ENCODE data around the gene ZKSCAN1.
"Not testable (repeated sequence)": the region's sequence is repeated elsewhere in the genome, so short reads cannot be mapped to it uniquely, and the experiment has no call there.

Gene ZKSCAN1

DNA sequence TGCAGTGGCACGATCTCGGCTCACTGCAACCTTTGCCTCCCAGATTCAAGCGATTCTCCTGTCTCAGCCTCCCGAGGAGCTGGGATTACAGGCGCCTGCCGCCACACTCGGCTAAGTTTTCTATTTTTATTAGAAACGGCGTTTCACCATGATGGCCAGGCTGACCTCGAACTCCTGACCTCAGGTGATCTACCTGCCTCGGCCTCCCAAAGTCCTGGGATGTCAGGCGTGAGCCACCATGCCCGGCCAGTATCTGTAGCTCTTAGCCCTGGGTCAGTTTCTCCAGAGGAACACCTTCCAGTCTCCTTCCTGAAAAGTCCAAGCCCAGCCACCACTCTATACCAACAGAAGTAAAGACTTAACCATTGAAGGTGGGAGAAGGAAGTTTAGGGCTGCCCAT, 15.2 kb upstream of the ZKSCAN1 start:
- in situ Hi-C loops (cut with MboI; ENCODE audit: low sequenced_read_pairs): no loop called here

DNA sequence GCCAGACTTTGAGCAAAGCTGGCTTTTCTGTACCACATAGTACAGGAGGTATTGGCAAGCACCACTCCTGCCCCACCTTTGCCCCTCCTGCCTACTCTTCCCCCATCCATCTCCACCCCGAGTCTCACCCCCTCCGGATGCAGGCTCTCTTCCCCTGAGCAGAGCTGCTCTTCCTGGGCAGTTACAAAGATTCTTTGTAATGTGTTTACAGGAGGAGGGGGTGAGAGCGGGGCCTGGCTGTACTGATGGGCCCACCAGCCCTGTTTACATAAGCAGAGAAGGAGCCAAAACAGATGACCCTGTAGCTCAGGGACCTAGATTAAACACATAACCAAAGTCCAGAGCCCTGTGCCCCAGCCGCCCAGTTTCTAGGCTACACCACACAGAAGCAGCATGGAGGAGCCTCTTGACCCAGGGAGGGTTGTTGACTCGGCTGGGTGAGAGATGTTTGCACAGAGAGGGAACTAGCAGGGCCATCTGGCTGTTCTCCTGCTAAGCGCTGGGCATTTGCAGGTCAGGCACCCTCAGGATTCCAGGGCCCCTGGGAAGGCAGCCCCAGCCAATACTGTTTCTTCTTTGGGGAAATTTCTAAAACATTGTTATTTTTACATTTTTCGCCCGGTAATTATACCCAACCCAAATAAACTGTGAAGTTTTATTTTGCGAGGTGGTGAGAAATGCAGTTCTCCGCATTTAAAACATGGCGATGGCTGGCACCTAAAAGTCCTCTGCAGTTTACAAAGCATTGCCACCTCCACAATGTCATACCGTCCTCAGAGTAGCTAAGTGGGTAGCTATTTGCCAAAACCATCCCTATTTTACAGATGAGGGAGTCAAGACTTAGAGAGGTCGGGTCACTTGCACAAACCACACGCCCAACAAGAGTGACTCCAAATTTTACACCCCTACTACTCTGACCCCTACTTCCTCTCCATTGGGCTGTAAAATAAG, 11.4 kb upstream of the ZKSCAN1 start:
- in situ Hi-C loops (cut with MboI; ENCODE audit: low sequenced_read_pairs): no loop called here

DNA sequence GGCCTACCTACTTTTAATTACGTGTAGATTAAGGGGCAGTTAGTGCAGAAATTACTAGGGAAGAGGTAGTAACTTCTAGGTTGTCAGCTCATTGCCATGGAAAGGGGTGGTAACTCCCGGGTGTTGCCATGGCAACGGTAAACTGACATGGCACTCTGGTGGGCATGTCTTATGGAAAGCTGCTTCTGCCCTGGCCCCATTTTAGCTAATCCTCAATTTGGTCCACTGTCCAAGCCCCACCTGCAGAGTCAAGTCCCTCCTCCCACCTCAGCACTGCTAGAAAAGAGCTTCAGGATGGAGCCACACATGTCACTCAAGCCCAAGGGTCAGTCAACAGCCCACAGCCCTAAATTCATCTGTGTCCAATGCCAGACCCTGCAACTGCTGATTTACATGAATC, 7.5 kb upstream of the ZKSCAN1 start:
- in situ Hi-C loops (cut with MboI; ENCODE audit: low sequenced_read_pairs): no loop called here

DNA sequence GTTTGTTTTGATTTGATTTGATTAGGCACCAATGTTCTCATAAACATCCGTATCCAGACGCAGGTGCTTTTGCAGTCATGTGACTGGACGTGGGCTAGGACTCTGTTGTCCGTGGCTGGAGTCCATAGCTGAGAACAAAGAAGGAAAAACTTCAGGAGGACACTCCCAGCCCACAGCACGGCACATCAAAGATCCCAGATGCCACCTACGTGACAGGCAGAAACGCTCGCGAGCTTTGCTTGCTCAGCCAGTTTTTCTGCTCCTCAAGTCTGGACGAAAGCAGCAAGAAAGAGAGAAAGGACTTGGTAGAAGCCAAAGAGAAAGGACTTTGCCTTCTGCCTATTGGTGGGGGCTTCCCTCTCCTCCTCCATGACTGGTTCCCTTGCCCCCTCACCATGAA, 6.9 kb upstream of the ZKSCAN1 start:
- in situ Hi-C loops (cut with MboI; ENCODE audit: low sequenced_read_pairs): no loop called here

DNA sequence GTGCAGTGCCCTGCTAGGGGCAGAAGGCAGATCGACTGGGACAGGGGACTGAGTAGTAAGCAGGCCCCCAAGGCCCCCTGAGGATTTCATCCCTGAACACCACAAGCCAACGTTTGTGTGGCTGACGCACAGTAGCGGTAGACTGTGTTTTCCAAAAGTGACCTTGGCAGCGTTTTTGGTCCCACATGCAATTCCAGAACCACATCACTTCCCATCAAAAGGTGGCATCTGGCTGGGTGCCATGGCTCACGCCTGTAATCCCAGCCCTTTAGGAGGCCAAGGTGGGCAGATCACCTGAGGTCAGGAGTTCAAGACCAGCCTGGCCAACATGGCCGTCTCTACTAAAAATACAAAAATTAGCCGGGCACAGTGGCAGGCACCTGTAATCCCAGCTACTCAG, 5.4 kb upstream of the ZKSCAN1 start:
- in situ Hi-C loops (cut with MboI; ENCODE audit: low sequenced_read_pairs): not testable (repeated sequence)

DNA sequence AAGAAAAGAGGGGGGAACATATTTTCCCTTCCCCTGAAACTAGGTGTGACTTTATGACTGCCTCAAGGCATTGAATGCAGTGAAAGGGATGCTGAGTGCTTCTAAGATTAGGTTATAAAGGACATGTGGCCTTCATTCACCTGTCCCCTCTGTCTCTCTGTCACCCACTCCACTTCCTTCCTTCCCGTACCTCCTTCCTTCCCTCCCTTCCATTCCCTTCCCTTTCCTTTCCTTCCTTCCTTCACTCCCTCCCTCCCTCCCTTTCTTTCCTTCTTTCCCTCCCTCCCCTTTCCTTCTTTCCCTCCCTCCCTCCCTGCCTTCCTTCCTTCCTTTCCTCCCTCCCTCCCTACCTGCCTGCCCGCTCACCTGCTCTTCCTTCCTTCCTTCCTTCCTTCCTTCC, 4.5 kb upstream of the ZKSCAN1 start:
- in situ Hi-C loops (cut with MboI; ENCODE audit: low sequenced_read_pairs): no loop called here

DNA sequence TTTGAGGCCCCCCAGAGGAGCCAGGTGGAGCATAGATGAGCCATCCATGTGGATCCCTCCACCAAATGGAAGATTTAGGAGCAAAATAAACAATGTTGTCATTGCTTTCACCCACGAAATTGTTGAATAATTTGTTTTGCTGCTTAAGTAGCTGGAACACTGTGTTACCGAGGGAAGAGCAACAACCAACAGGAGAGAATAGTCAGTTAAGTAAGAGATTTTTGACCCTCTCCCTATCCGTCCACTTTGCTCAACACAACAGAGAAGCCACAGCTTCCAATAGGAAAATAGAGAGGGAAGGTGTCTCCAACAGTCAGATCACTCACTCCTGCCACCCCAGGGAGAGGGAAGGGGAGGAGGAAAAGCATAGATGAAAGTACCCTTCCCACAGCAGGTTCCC, 3.9 kb upstream of the ZKSCAN1 start:
- in situ Hi-C loops (cut with MboI; ENCODE audit: low sequenced_read_pairs): no loop called here

DNA sequence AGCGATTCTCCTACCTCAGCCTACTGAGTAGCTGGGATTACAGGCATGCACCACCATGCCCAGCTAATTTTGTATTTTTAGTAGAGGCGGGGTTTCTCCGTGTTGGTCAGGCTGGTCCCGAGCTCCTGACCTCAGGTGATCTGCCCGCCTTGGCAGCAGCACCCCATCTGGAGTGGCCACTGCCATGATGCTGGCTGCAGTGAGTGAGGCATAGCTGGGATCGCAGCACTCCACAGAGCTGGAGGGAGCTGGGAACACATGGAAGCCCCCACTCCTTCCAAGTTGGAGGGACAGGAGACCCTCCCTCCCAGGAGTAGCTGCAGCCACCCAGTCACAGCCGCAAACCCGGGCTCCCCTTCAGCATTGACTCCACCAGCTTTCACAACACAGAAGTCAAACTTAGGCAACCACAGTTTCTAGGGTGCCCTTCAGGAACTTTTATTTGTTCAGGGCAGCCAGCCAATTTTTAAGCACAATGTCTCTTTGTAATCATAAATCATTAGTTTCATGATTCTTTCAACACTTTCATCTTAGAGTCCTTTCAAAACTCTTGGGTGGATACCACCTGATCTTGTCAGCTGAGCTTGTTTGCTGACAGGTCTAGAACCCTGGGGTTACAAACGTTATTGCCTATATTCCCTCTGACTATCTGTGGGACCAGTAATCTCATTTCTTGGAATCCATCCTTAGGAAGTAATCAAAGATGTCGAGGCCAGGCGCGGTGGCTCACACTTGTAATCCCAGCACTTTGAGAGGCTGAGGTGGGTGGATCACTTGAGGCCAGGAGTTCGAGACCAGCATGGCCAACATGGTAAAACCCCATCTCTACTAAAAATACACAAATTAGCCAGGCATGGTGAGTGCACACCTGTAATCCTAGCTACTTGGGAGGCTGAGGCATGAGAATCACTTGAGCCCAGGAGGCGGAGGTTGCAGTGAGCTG, 2.7 kb upstream of the ZKSCAN1 start:
- in situ Hi-C loops (cut with MboI; ENCODE audit: low sequenced_read_pairs): not testable (repeated sequence)

DNA sequence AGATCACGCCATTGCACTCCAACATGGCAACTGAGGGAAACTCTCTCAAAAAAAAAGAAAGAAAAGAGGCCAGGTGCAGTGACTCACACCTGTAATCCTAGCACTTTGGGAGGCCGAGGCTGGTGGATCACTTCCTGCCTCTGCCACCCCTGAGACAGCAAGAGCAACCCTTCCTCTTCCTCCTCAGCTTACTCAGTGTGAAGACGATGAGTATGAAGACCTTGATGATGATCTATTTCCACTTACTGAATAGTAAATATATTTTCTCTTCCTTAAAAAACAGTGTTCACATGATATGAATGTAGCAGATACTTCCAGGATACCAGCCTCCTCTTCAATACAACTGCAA, 2.1 kb upstream of the ZKSCAN1 start:
- in situ Hi-C loops (cut with MboI; ENCODE audit: low sequenced_read_pairs): no loop called here

DNA sequence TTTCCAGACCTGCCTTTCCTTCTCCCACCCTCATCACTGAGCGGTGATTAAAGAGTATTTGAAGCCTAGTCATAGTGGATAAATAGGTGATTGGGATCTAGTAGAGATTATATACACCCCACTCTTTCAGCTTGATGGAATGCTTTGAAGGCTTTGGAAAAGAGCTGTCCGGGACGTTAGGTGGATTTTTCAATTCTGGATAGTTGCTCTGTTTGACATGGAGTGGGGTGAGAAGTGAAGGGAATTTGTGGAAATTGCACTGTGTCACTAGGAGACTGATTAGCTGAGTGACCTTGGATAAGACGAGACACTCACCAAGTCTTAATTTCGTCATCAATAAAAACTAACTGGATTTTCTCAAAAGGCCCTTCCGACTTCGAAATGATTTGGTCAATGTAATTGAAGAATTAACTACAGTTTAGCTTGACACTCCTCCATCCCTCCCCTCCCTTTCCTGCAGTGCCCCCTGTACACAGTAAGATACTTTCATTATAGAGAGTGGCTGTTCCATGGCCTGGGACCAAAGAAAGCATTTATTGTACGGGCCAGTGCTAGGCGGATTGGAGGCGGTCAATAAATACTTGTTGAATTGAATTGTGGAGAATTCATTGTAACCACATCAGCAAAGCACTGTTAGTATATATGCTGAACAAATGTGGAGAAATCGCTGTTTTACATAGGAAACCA, 962 bp downstream of the ZKSCAN1 start:
- in situ Hi-C loops (cut with MboI; ENCODE audit: low sequenced_read_pairs): no loop called here

DNA sequence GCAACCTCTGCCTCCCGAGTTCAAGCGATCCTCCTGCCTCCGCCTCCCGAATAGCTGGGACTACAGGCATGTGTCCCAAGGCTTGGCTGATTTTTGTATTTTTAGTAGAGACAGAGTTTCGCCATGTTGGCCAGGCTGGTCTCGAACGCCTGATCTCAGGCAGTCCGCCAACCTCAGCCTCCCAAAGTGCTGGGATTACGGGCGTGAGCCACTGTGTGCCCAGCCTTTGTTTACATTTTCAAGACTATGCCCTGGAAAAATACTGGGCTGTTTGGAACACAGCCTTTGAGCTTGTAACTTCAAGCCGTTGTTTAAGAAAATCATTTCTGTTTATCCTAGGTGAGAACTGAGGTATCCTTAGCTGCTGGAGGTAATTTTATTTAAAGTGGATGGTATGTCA, 1.9 kb downstream of the ZKSCAN1 start:
- in situ Hi-C loops (cut with MboI; ENCODE audit: low sequenced_read_pairs): no loop called here

DNA sequence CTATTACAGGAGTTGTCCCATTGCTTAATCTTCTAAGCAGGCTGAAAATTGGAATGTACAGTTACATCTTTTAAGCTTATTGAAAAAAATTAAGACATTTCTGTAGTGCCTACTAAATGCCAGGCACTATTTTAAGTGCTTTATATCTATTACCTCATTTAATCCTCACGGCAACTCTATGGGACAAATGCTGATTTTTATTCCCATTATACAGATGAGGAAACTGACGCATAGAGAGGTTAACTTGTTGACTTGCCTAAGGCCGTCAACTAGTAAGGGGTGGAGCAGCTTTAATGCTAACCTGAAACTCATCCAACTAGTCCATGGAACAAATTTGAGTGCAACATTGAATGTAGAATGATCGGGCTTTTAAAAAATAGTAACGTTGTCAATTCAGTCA, 2.5 kb downstream of the ZKSCAN1 start:
- in situ Hi-C loops (cut with MboI; ENCODE audit: low sequenced_read_pairs): no loop called here

DNA sequence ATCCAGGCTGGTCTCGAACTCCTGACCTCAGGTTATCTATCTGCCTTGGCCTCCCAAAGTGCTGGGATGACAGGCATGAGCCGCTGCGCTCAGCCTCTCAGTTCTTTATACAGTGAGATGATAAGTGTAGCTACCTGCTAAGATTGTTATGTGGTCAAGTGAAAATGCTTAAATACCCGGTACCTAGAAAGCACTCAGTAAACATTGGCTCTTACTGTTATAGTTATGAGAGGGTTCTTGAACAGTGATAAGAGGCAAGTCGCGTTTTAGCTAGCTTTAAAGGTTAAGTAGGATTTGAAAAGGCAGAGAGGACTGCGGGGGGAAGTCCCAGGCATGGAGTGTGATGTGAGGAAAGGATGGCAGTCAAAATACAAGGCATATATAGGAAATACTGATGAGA, 4.5 kb downstream of the ZKSCAN1 start:
- in situ Hi-C loops (cut with MboI; ENCODE audit: low sequenced_read_pairs): no loop called here

DNA sequence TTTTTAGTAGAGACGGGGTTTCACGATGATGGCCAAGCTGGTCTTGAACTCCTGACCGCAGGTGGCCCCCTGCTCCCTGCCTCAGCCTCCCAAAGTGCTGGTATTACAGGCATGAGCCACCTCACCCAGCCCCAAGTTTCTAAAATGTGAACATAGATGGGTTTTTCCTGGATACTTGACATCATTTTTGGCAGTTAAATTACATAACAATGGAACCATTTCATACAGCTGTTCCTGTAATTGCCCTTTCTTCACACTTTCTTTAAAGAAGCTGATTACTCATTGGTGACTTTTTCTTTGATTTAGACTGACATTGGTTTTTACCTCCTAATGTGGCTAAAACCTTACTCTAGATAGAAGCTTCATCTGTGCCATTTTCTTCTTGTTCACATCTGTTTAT, 5.9 kb downstream of the ZKSCAN1 start:
- in situ Hi-C loops (cut with MboI; ENCODE audit: low sequenced_read_pairs): no loop called here

DNA sequence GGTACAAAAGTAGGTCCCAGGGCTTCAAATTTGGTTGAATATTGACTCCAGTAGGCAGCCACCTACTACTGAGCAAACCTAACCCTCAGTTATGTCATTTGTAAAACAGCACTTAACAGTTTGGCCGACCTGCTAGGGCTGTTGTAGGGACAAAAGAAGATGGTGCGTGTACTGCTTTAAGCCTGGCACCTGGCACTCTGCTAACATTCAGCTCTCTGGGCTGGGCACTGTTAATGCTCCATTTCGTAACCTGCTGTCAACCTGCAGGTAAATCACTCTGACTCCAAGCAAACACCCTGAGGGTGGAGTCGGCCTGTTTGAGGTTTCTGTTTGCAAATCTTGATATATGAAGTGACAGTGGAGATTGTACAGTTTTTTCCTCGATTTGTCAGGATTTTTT, 7.2 kb downstream of the ZKSCAN1 start:
- in situ Hi-C loops (cut with MboI; ENCODE audit: low sequenced_read_pairs): no loop called here

DNA sequence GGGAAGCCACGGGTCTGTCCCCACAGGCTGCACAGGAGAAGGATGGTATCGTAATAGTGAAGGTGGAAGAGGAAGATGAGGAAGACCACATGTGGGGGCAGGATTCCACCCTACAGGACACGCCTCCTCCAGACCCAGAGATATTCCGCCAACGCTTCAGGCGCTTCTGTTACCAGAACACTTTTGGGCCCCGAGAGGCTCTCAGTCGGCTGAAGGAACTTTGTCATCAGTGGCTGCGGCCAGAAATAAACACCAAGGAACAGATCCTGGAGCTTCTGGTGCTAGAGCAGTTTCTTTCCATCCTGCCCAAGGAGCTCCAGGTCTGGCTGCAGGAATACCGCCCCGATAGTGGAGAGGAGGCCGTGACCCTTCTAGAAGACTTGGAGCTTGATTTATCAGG, 8.1 kb downstream of the ZKSCAN1 start:
- in situ Hi-C loops (cut with MboI; ENCODE audit: low sequenced_read_pairs): no loop called here

DNA sequence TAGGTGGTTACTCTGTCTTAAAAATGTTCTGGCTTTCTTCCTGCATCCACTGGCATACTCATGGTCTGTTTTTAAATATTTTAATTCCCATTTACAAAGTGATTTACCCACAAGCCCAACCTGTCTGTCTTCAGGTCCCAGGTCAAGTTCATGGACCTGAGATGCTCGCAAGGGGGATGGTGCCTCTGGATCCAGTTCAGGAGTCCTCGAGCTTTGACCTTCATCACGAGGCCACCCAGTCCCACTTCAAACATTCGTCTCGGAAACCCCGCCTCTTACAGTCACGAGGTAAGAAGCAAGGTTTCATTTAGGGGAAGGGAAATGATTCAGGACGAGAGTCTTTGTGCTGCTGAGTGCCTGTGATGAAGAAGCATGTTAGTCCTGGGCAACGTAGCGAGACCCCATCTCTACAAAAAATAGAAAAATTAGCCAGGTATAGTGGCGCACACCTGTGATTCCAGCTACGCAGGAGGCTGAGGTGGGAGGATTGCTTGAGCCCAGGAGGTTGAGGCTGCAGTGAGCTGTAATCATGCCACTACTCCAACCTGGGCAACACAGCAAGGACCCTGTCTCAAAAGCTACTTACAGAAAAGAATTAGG, 8.7 kb downstream of the ZKSCAN1 start:
- in situ Hi-C loops (cut with MboI; ENCODE audit: low sequenced_read_pairs): no loop called here

DNA sequence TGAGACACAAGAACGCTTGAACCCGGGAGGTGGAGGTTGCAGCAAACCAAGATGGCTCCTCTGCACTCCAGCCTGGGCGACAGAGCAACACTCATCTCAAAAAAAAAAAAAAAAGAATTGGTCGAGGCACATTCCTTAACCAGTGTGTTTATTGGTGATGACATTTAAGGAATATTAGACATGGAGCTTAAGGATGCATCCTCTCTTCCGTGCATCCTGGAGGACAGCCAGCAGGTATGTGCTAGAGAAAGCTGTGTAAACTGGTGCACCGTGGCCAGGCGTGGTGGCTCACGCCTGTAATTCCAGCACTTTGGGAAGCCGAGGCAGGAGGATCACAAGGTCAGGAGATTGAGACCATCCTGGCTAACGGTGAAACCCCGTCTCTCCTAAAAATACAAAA, 11.8 kb downstream of the ZKSCAN1 start:
- in situ Hi-C loops (cut with MboI; ENCODE audit: low sequenced_read_pairs): no loop called here

DNA sequence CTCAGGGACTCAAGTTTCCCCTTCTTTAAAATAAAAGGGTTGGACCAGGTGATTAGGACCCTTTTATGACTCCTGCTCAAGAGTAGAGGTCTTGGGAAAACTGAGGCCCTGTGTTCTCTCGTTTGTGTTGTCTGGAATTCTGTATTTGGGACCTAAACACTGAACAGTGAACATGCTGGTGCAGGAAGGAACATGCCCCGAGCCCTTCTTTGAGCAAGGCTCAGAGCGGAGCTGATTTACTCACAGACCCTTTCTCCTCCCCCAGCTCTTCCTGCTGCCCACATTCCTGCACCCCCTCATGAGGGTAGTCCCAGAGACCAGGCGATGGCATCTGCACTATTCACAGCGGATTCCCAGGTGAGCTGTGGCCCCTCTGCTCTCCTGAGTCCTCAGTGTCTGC, 14.2 kb downstream of the ZKSCAN1 start:
- in situ Hi-C loops (cut with MboI; ENCODE audit: low sequenced_read_pairs): no loop called here

DNA sequence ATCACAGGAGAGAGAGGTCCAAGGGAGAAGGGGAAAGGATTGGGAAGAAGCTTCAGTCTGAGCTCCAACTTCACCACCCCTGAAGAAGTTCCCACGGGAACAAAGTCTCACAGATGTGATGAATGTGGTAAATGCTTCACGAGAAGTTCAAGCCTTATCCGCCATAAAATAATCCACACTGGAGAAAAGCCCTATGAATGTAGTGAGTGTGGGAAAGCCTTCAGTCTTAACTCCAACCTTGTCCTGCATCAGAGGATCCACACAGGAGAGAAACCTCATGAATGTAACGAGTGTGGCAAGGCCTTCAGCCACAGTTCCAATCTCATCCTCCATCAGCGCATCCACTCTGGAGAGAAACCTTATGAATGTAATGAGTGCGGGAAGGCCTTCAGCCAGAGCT, 18.1 kb downstream of the ZKSCAN1 start:
- in situ Hi-C loops (cut with MboI; ENCODE audit: low sequenced_read_pairs): no loop called here

All from hTERT RPE-1 (cell line).